Thoracic aorta endothelial cell (primary cell): Measurements from ENCODE around the gene SMC3. TPM values are rescaled to one million over a fixed set of nuclear protein-coding genes. Genes with fewer than 3 reads are reported as not detected.

ENCODE experiments used
- small RNA-seq: library from RNA; depleted of rRNA; stranded (forward); fragments of <200 nt; gene quantifications from one replicate; pipeline ENCODE3, GENCODE V24; 2012
- total RNA-seq: library from RNA; depleted of rRNA; stranded (reverse); fragments of >200 nt; gene quantifications from 2 replicates; pipeline ENCODE4 v1.2.3, GENCODE V29; 2012

Gene SMC3
- total RNA-seq = 46.5 and 53.7 TPM in 2 replicates

GRCh38 chr10:110567201-110568054 is at the start of gene SMC3:
SMC3 (plus strand) TSS chr10:110567695; CDS start chr10:110567817, 122 bp downstream.

DNA sequence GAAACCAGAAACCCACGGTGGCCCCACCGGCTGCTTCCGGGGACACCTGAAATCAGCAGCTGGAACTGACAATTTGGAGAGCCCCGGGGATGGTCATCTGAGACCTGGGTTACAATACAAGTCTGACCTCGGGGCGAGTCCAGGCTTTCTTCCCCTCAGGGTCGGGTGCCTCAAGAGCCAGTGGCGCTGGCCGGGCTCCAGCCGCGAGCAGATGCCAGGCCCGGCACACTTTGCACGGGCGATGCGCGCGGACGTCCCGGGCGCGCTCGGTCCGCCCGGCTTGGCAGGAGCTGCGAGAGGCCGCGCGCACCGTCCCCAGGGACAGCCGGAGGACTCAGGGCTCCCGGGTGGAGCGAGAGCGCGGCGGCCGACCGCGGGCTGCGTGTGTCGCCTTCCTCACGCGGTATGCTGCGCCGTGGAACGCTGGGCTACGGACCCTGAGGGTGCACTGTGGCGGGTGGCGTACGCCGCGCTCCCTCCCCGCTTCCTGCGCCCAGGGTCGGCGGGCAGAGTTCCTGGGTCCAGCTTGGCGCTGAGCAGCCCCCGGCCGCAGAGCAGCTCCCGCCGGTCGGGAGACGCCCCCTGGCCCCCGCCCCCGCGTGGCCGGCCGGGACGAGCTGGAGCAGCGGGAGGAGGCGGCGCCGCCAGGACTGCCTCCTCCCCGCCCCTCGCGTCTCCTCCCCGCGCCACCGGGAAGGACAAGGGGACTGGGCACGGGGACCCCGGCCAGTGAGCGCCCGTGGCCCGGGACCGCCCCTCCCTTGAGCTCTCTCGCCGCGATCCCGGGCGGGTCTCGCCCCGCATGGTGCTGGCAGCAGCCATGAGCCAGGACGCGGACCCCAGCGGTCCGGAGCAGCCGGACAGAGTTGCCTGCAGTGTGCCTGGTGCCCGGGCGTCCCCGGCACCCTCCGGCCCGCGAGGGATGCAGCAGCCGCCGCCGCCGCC is 76.4 kb downstream of the SMC3 start, which contains the start of gene RBM20:
TSS of gene RBM20 (plus strand) at position 684 of the 945 bp plus-strand sequence. CDS start at position 803, 119 bp downstream.

Small RNA genes lying within 50 kb of the gene (small RNA-seq; reads per million reads assigned to genes)
- not detected for gene RF00019

Other genes starting within 250 kb of the SMC3 start
- gene DUSP5, start 69.8 kb upstream of the SMC3 start, total RNA-seq = 23.0 and 38.6 TPM in 2 replicates
- gene RBM20, start 76.6 kb downstream of the SMC3 start, total RNA-seq = not detected in 2 replicates